Measurements from ENCODE around the gene SLC6A9.

Gene SLC6A9

DNA sequence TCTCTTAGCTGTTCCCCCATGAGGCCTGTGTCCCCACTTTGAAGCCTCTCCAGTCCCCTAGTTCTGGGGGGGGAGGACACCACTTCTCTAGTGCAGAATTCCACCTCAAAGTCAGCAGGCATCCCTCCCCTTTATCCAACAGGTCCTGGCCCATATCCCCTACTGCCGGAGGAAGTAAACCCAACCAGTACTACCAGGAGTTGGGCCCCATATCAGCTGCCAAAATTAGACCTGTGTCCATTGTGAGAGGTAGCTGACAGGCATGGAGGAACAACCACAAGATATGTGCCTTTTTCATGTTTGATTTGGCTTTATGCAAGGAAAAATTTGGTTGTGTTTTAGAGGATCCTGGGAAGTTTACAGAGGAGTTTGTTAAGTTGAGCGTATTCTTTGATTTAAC lies 22.1 kb upstream of the SLC6A9 start:
- no peak for DNase-seq (ENCODE audit: low spot score)
- in situ Hi-C loops (cut with MboI; ENCODE audit: low sequenced_read_pairs, unreplicated experiment): no loop called here
- TF ChIP-seq, protein P1, sequence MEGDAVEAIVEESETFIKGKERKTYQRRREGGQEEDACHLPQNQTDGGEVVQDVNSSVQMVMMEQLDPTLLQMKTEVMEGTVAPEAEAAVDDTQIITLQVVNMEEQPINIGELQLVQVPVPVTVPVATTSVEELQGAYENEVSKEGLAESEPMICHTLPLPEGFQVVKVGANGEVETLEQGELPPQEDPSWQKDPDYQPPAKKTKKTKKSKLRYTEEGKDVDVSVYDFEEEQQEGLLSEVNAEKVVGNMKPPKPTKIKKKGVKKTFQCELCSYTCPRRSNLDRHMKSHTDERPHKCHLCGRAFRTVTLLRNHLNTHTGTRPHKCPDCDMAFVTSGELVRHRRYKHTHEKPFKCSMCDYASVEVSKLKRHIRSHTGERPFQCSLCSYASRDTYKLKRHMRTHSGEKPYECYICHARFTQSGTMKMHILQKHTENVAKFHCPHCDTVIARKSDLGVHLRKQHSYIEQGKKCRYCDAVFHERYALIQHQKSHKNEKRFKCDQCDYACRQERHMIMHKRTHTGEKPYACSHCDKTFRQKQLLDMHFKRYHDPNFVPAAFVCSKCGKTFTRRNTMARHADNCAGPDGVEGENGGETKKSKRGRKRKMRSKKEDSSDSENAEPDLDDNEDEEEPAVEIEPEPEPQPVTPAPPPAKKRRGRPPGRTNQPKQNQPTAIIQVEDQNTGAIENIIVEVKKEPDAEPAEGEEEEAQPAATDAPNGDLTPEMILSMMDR (IDR thresholded peaks at IDR 0.05; ENCODE audit: borderline replicate concordance, control extremely low read depth, extremely low read depth, insufficient read depth, missing control alignments): no peak

DNA sequence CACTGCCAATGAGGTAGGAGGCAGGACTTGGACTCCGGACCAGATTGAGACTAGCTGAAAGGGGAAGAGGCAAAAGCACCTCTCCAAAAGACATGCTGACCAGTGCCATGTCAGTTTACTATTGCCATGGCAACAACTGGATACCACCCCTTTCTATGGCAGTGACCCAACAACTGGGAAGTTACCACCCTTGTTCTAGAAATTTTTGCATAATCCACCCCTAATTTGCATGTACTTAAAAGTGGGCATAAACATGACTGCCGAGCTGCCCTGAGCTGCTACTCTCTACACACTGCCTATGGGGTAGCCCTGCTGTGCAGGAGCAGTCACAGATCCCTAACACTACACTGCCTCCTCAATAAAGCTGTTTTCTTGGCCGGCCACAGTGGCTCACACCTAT lies 19.0 kb upstream of the SLC6A9 start:
- no peak for DNase-seq (ENCODE audit: low spot score)
- TF ChIP-seq, protein P1 (IDR thresholded peaks at IDR 0.05; ENCODE audit: borderline replicate concordance, control extremely low read depth, extremely low read depth, insufficient read depth, missing control alignments): no peak
- in situ Hi-C loops (cut with MboI; ENCODE audit: low sequenced_read_pairs, unreplicated experiment): no loop called here

DNA sequence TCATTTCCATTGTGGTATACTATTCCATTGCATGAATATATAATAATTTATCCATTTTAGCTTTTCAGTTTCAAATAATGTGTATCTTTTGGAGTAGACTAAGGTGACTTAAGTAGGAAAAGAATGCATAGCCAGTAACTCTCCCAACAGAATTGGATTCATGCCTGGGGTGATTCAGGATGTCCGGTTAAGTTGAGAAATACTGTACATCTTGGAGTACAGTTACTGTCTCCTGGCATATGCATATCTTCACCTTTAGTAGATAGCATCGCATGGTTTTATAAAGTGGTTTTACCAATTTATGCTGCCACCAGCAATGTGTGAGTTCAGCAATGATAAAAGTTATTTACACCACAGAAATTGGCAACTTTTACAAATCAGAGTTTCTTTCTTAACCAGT lies 18.6 kb upstream of the SLC6A9 start:
- in situ Hi-C loops (cut with MboI; ENCODE audit: low sequenced_read_pairs, unreplicated experiment): no loop called here
- no peak for DNase-seq (ENCODE audit: low spot score)
- TF ChIP-seq, protein P1 (IDR thresholded peaks at IDR 0.05; ENCODE audit: borderline replicate concordance, control extremely low read depth, extremely low read depth, insufficient read depth, missing control alignments): no peak

DNA sequence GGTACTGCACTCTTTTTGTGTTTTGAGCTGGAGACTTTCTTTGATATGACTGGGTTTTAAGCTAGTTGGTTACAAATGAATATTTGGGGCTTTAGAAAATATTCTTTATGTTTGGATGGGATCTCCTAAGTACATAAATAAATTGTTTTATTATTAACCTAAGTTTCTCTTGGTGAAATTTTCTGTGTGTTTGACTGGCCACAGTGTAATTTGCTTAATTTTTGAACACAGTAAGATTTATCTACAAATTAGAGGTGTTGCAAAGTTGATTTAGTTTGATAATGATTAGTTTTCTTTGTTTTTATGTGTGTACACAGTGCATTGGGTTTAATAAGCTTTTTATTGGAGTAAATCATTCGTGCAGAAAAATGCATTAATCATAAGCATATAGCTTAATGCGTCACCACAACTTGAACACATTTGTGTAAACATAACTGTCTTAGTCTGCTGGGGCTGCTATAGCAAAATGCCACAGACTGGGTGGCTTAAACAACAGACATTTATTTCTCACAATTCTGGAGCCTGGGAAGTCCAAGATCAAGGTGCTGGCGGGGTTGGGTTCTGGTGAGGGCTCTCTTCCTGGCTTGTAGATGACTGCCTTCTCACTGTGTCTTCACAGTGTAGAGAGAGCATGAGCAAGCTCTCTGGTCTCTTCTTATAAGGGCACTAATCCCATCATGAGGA lies 17.4 kb upstream of the SLC6A9 start:
- in situ Hi-C loops (cut with MboI; ENCODE audit: low sequenced_read_pairs, unreplicated experiment): no loop called here
- no peak for DNase-seq (ENCODE audit: low spot score)
- TF ChIP-seq, protein P1 (IDR thresholded peaks at IDR 0.05; ENCODE audit: borderline replicate concordance, control extremely low read depth, extremely low read depth, insufficient read depth, missing control alignments): no peak

DNA sequence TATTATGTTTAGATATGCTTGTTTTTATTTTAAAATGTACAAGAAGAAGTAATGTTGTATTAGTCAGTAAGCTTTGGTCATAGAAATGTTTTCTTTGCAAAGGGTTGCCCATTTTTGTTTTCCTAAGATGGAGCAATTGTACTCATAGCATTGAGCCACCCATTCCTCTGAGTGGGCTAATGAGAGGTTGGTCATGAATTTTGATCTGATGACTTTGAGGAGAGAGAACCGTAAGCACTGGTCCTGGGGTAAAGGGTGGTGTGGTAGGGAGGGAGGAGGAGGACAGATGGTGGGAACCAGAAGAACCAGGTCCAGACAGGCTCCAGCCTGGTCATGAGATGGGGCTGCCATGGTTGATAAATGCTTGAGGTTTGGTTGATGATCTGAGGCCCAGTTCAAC lies 15.9 kb upstream of the SLC6A9 start:
- no peak for DNase-seq (ENCODE audit: low spot score)
- TF ChIP-seq, protein P1 (IDR thresholded peaks at IDR 0.05; ENCODE audit: borderline replicate concordance, control extremely low read depth, extremely low read depth, insufficient read depth, missing control alignments): no peak
- in situ Hi-C loops (cut with MboI; ENCODE audit: low sequenced_read_pairs, unreplicated experiment): no loop called here

DNA sequence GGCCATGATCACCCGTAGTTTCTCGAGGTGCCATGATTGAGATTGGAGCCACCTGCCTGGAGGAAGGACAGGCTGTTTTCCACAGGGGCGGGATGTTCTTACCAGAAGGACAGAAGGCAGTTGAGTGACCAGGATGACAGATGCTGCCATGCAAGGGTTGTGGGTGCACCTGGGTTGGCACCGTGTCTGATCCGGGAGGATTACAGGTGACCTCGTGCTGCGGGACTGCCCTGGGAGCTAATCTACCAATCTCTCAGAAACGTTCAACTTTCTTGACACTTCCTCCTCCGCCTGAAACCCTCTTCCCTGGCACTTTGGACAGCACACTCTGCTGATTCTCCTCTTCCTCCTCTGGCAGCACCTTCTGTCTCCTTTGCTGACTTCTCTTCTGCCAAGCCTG lies 13.8 kb upstream of the SLC6A9 start:
- no peak for DNase-seq (ENCODE audit: low spot score)
- TF ChIP-seq, protein P1 (IDR thresholded peaks at IDR 0.05; ENCODE audit: borderline replicate concordance, control extremely low read depth, extremely low read depth, insufficient read depth, missing control alignments): no peak
- in situ Hi-C loops (cut with MboI; ENCODE audit: low sequenced_read_pairs, unreplicated experiment): no loop called here
